Mesenteric fat pad (tissue), 1 donor: Measurements from ENCODE around the gene PRDM10. TPM values are rescaled to one million over a fixed set of nuclear protein-coding genes. Genes with fewer than 3 reads are reported as not detected.
"Not testable (repeated sequence)": the region's sequence is repeated elsewhere in the genome, so short reads cannot be mapped to it uniquely, and the experiment has no call there.

Experiments used
- DNase-seq: peaks from one replicate; pipeline ENCODE4 v3.0.0-alpha.2; 2020; ENCODE audit warnings: low spot score
- long read RNA-seq: library from polyadenylated mRNA; unstranded; transcript quantifications from one replicate; pipeline ENCODE4 v2.0.0, GENCODE V29; 2020
- total RNA-seq: library from RNA; stranded (reverse); fragmentation: NEBNext Ultra II Directional; extraction: Animal tissue kit (Norgen Biotek cat#: 25700); gene quantifications from one replicate; pipeline ENCODE4 v1.2.1, GENCODE V29; 2021
- donor health status: DM: yes; HTN: yes; CAD: no.

Gene PRDM10, protein sequence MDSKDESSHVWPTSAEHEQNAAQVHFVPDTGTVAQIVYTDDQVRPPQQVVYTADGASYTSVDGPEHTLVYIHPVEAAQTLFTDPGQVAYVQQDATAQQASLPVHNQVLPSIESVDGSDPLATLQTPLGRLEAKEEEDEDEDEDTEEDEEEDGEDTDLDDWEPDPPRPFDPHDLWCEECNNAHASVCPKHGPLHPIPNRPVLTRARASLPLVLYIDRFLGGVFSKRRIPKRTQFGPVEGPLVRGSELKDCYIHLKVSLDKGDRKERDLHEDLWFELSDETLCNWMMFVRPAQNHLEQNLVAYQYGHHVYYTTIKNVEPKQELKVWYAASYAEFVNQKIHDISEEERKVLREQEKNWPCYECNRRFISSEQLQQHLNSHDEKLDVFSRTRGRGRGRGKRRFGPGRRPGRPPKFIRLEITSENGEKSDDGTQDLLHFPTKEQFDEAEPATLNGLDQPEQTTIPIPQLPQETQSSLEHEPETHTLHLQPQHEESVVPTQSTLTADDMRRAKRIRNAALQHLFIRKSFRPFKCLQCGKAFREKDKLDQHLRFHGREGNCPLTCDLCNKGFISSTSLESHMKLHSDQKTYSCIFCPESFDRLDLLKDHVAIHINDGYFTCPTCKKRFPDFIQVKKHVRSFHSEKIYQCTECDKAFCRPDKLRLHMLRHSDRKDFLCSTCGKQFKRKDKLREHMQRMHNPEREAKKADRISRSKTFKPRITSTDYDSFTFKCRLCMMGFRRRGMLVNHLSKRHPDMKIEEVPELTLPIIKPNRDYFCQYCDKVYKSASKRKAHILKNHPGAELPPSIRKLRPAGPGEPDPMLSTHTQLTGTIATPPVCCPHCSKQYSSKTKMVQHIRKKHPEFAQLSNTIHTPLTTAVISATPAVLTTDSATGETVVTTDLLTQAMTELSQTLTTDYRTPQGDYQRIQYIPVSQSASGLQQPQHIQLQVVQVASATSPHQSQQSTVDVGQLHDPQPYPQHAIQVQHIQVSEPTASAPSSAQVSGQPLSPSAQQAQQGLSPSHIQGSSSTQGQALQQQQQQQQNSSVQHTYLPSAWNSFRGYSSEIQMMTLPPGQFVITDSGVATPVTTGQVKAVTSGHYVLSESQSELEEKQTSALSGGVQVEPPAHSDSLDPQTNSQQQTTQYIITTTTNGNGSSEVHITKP
- 7.0 TPM for total RNA-seq
- long read RNA-seq, partial matches to known transcripts, result 5 of 5 reads
- long read RNA-seq, other reads (novel, unspliced or antisense), result 0 of 5 reads

- peak; percentile 96 for DNase-seq
Measured at GRCh38 chr11:130002352-130002845, at the start of gene PRDM10. TSS of gene PRDM10 (minus strand) at chr11:130002835. CDS start at chr11:129960964, 41,871 bp downstream.

- DNase-seq, result no peak
Measured at GRCh38 chr11:130051082-130051481, 48.4 kb upstream of the PRDM10 start.

DNA sequence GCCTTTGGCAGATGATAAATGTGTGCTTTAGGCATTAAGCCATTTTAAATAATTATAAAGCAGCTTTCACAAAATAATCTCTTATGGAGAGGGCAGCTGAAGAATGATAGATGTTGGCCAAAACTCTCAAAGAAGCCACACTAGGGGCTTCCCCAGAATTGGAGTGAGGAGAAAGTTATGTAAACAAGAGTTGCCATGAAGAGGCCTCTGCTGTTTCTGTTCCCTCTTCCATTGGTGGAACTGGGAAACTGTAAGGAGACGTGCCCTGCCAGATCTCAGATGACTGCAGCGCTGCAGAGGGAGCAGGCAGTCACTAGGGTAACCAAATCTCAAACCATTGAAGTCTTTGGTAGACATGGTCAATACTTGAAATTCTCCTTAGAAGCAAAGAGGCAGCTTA lies 47.6 kb upstream of the PRDM10 start:
- DNase-seq, result no peak

- DNase-seq, result no peak
Measured at GRCh38 chr11:130049328-130049771, 46.7 kb upstream of the PRDM10 start.

GRCh38 chr11:130047141-130047540 lies 44.5 kb upstream of the PRDM10 start:
- no peak for DNase-seq

DNA sequence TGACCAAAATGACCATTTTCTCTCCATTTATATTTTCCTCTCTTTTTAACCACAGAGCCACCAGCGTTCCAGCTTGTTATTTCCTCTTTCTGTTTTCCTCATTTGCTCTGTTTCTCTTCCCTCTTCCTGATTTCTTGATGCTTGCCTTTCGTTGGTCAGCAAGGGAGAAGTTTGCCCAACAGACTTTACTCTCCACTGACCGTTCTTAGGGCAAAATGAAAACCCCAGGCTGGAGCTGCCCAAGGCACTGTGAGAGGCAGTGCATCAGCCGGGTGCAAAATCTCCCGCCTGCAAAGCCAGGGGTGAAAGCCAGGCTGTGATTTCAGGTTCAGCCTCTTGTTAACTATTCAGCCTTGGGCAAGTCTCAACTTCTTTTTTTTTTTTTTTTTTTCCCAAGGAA lies 40.9 kb upstream of the PRDM10 start:
- no peak for DNase-seq

DNA sequence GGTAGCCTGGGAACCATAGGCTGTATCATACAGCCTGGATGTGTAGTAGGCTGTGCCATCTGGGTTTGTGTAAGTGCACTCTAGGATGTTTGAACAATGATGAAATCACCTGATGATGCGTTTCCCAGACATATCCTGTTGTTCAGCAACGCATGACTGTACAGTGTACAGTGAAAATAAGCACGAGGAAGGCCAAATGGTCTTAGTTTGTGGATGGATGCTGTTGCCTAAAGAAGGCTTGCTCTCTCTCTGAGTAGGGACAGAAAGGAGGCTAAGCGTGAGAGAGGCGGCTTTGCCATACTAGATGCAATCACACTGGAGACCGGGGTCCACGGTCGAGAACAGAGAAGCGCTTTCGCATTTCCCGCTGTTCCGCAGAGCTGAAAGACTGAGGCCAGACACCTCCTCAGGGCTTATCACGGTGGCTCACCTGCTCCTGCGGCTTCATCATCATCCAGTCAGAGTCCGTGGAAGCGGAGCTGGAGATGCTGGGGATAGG lies 39.5 kb upstream of the PRDM10 start:
- no peak for DNase-seq

DNA sequence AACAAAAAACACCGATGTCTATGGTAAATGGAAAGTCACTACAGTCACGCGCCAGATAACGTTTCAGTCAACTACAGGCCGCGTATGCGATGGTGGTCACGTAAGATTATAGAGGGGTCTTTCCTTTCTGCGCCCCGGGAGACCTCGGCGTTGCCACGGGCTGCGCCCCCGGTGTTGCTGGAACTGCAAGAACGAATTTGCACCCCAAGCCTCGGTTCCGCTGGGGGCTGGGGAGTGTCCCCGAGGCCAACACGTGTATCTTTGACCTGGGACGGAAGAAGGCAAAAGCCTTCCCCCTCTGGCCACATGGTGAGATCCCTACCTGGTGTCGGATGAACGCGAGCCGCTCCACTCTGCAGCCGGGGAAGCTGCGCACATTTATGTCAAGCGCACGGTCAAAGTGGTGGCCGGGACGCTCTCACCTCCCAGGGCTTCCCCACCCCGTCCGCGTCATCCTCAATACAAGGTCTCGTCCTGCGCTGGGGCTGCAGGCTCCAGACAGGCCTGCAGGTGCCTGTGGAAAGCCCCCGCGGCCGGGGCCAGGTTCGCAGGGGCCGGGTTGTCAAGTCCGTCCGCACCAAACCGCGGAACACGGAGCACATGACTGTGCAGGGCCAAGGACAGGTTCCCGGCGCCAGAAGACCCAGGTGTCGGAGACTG lies 37.8 kb upstream of the PRDM10 start:
- no peak for DNase-seq

GRCh38 chr11:130037881-130038585 lies 35.4 kb upstream of the PRDM10 start:
- DNase-seq, result no peak

DNA sequence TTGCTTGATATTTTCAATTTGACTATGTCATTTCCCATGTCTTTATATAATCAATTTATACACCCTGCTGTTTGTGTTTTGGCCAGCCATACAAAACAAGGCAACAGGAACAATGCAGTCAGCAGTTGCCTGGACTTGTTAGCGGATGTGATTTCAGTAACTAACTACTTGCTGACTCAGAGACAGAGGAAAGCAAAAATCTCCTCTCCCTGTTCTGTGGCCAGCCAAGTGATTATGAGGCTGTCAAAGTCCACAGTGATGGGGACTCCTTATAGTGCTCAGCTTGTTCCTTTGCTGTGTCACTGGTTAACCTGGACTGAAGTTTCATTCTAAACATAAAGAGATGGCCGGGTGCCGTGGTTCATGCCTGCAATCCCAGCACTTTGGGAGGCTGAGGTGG lies 34.4 kb upstream of the PRDM10 start:
- DNase-seq, result no peak

GRCh38 chr11:130034236-130034635 lies 31.6 kb upstream of the PRDM10 start:
- DNase-seq, result no peak

DNA sequence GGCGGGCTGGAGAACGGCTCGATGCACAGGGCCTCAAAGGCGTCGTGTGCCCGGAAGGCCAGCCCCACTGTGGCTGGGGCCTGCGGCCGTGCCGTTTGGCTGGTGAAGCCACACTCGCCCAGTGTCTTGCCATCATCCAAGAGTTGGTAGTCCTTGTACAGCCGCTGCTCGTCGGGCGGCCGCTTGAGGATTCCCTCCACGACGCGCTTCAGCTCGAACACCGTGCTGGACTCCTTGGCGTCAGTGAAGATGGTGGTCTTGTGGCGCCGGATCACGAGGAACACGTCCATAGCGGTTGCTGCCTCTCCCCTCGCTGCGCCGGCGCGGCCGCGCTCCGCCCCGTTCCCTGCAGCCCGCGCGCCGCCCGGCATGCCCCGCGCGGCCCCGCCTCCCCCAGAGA lies 30.3 kb upstream of the PRDM10 start:
- no peak for DNase-seq

- DNase-seq, result no peak
Measured at GRCh38 chr11:130031945-130032344, 29.3 kb upstream of the PRDM10 start.

- no peak for DNase-seq
Measured at GRCh38 chr11:130031056-130031455, 28.4 kb upstream of the PRDM10 start.

DNA sequence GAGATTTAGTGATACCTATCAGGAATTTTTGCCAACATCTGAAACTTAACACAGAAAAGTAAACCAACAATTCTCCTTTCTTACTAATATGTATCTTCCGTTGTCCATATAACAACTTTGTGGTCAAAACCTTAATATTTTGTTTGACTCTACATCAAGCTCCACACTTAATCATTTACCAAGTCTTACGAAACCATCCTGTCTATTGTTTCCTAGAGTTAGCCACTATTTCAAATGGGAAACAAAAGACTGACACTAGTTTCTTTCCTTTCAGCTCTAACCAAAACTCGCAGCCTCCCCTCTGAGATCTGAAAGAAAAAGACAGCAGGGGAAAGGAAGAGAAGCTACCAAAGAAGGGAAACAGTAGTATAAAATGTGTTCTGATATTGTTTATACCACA lies 26.5 kb upstream of the PRDM10 start:
- DNase-seq, result no peak

- no peak for DNase-seq
Measured at GRCh38 chr11:130025371-130025770, 22.7 kb upstream of the PRDM10 start.

GRCh38 chr11:130024361-130024760 lies 21.7 kb upstream of the PRDM10 start:
- DNase-seq, result no peak

- no peak for DNase-seq
Measured at GRCh38 chr11:130023204-130023603, 20.6 kb upstream of the PRDM10 start.

DNA sequence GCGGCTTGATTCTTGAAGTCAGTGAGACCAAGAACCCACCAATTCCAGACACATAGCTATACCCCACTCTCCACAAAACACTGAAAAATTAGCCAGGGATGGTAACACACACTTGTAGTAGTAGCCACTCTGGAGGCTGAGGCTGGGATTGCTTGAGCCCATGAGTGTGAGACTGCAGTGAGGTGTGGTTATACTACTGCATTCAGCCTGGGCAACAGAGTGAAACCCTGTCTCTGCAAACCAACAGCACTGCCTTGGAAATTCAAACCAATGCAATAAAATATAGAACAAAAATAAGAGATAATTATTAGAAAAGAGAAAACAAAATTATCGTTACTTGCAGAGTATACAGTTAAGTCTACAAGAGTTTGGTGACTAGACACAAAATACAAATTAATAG lies 20.2 kb upstream of the PRDM10 start:
- no peak for DNase-seq

- not testable (repeated sequence) for DNase-seq
Measured at GRCh38 chr11:130021606-130022005, 19.0 kb upstream of the PRDM10 start.
